MCF 10A (cell line): Measurements from ENCODE around the gene SHISA9. TPM values are rescaled to one million over a fixed set of nuclear protein-coding genes. Genes with fewer than 3 reads are reported as not detected.

Source experiments
- BruUV-seq: library from RNA; stranded (reverse); fragments of 400-500 nt; replicated peaks from 2 replicates; lab custom pipeline; 2021; lab: Mats Ljungman, UMichigan
- CTCF ChIA-PET: fragments of 300-600 bp; sonication (Branson Sonifier 250); formaldehyde crosslinking; extraction: SDS; loops from one replicate; lab custom pipeline; 2021; ENCODE audit warnings: antibody characterized with exemption, inconsistent platforms; lab: Yijun Ruan, JAX
- POLR2A ChIA-PET: fragments of 300-600, 350-650 bp; sonication (Branson Sonifier 250); formaldehyde crosslinking; extraction: SDS; loops from one replicate; lab custom pipeline; 2020; ENCODE audit warnings: antibody characterized with exemption, inconsistent platforms; lab: Yijun Ruan, JAX
- DNase-seq: peaks from one replicate; pipeline ENCODE4 v3.0.0-alpha.2; 2018; ENCODE audit not compliant: unreplicated experiment
- H3K27ac Mint-ChIP-seq: one replicate; pipeline ENCODE4 v1.8.0; 2022; ENCODE audit warnings: mild to moderate bottlenecking, low read depth, mixed read lengths; ENCODE audit not compliant: unreplicated experiment
- H3K27me3 Mint-ChIP-seq: one replicate; pipeline ENCODE4 v1.8.0; 2022; ENCODE audit warnings: mixed read lengths; ENCODE audit not compliant: insufficient read depth, unreplicated experiment
- H3K36me3 Mint-ChIP-seq: one replicate; pipeline ENCODE4 v1.8.0; 2022; ENCODE audit warnings: mild to moderate bottlenecking, moderate library complexity, mixed read lengths; ENCODE audit not compliant: insufficient read depth, unreplicated experiment
- H3K4me1 Mint-ChIP-seq: one replicate; pipeline ENCODE4 v1.8.0; 2022; ENCODE audit warnings: mixed read lengths; ENCODE audit not compliant: insufficient read depth, unreplicated experiment
- H3K4me3 Mint-ChIP-seq: one replicate; pipeline ENCODE4 v1.8.0; 2022; ENCODE audit warnings: mild to moderate bottlenecking, moderate library complexity, mixed read lengths; ENCODE audit not compliant: unreplicated experiment
- H3K9me3 Mint-ChIP-seq: one replicate; pipeline ENCODE4 v1.8.0; 2022; ENCODE audit warnings: mixed read lengths; ENCODE audit not compliant: unreplicated experiment
- CTCF ChIP-seq: fragments of 200-600 bp; IDR thresholded peaks from one replicate; pipeline ENCODE4 v1.8.0; 2022; ENCODE audit warnings: antibody characterized with exemption, mild to moderate bottlenecking; ENCODE audit not compliant: unreplicated experiment
- intact Hi-C: fragments of 100-400 bp; cut with micrococcal nuclease; formaldehyde crosslinking; loops from 2 replicates; pipeline ENCODE4 v1.14.1; 2022
- total RNA-seq: library from RNA; stranded (reverse); gene quantifications from 2 replicates; pipeline ENCODE4 v1.2.3, GENCODE V29; 2022

The SHISA9 gene
- total RNA-seq, 1 experiment from 2014 or later, result 8.0 TPM

GRCh38 chr16:13264749-13265552 is 363.6 kb downstream of the SHISA9 start:
- H3K27ac Mint-ChIP-seq, result no peak overlapping the region
- POLR2A ChIA-PET, result no interaction called here
- no peak for TF ChIP-seq CTCF
- intact Hi-C loops, result no loop called here
- no peaks in the 10 kb centered on the region for H3K36me3 Mint-ChIP-seq
- CTCF ChIA-PET, result no interaction called here
- peaks cover 15% of the 10 kb centered on the region for H3K9me3 Mint-ChIP-seq
- no peak overlapping the region for H3K4me3 Mint-ChIP-seq
- BruUV-seq, result no TSS peak
- H3K4me1 Mint-ChIP-seq, result no peaks in the 10 kb centered on the region
- peaks cover 11% of the 10 kb centered on the region for H3K27me3 Mint-ChIP-seq
- no peak for DNase-seq

- no peak for TF ChIP-seq CTCF
- intact Hi-C loops, result no loop called here
Measured at GRCh38 chr16:13269359-13269758, 368.0 kb downstream of the SHISA9 start.

GRCh38 chr16:13269905-13270528 is 368.6 kb downstream of the SHISA9 start:
- CTCF ChIA-PET, result no interaction called here
- H3K4me1 Mint-ChIP-seq, result no peaks in the 10 kb centered on the region
- no peak for TF ChIP-seq CTCF
- peaks cover 21% of the 10 kb centered on the region for H3K9me3 Mint-ChIP-seq
- intact Hi-C loops, result no loop called here
- no peaks in the 10 kb centered on the region for H3K36me3 Mint-ChIP-seq
- DNase-seq, result no peak
- no peak overlapping the region for H3K4me3 Mint-ChIP-seq
- POLR2A ChIA-PET, result no interaction called here
- H3K27ac Mint-ChIP-seq, result no peak overlapping the region
- no TSS peak for BruUV-seq
- H3K27me3 Mint-ChIP-seq, result peaks cover 10% of the 10 kb centered on the region

More at GRCh38 chr16:13269359-13269758, 368.0 kb downstream of the SHISA9 start:
- Mint-ChIP-seq H3K9me3 (peaks cover 21% of the 10 kb centered on the region), H3K27ac (no peak overlapping the region), H3K4me1 (no peaks in the 10 kb centered on the region), H3K27me3 (peaks cover 11% of the 10 kb centered on the region), H3K4me3 (no peak overlapping the region), H3K36me3 (no peaks in the 10 kb centered on the region)
- DNase-seq, result no peak
- POLR2A ChIA-PET, result no interaction called here
- no TSS peak for BruUV-seq
- CTCF ChIA-PET, result no interaction called here

GRCh38 chr16:13270602-13271001 is 369.2 kb downstream of the SHISA9 start:
- Mint-ChIP-seq H3K4me1 (no peaks in the 10 kb centered on the region), H3K4me3 (no peak overlapping the region)
- POLR2A ChIA-PET, result no interaction called here

More at GRCh38 chr16:13270602-13271001, 369.2 kb downstream of the SHISA9 start:
- no peaks in the 10 kb centered on the region for H3K36me3 Mint-ChIP-seq
- TF ChIP-seq CTCF, result no peak
- CTCF ChIA-PET, result no interaction called here
- H3K27ac Mint-ChIP-seq, result no peak overlapping the region
- H3K27me3 Mint-ChIP-seq, result peaks cover 4% of the 10 kb centered on the region
- no TSS peak for BruUV-seq
- intact Hi-C loops, result no loop called here
- peaks cover 16% of the 10 kb centered on the region for H3K9me3 Mint-ChIP-seq
- DNase-seq, result no peak
